Naive B cell (primary cell): Measurements from ENCODE around the gene DOP1A. TPM values are rescaled to one million over a fixed set of nuclear protein-coding genes. Genes with fewer than 3 reads are reported as not detected.

Source experiments
- ATAC-seq, 2 donors: fragments of 150-1000 bp; cut with Tn5 transposase; 2 replicates each; pipeline ENCODE4 v1.10.0; 2021; ENCODE audit warnings: low read depth in 2 of 2, mild to moderate bottlenecking in 2 of 2, moderate library complexity in 2 of 2
- DNase-seq: peaks from one replicate; pipeline ENCODE4 v3.0.0; 2022
- H3K27ac Mint-ChIP-seq, 6 donors: one replicate each; pipeline ENCODE4 v1.8.0; 2020 to 2022; ENCODE audit warnings: mild to moderate bottlenecking in 6 of 6, mixed read lengths in 6 of 6, moderate library complexity in 5 of 6, inconsistent platforms in 2 of 6
- H3K27me3 Mint-ChIP-seq, 3 donors: one replicate each; pipeline ENCODE4 v1.8.0; 2021 to 2022; ENCODE audit warnings: mixed read lengths in 3 of 3, mild to moderate bottlenecking in 1 of 3
- H3K36me3 Mint-ChIP-seq, 2 donors: one replicate each; pipeline ENCODE4 v1.8.0; 2020 to 2022; ENCODE audit warnings: mixed read lengths in 2 of 2, inconsistent platforms in 1 of 2, mild to moderate bottlenecking in 1 of 2
- H3K4me1 Mint-ChIP-seq, 3 donors: one replicate each; pipeline ENCODE4 v1.8.0; 2020 to 2022; ENCODE audit warnings: mixed read lengths in 3 of 3, inconsistent platforms in 1 of 3, mild to moderate bottlenecking in 1 of 3, moderate library complexity in 1 of 3
- H3K4me3 Mint-ChIP-seq, 8 donors: one replicate each; pipeline ENCODE4 v1.8.0; 2020 to 2022; ENCODE audit warnings: mild to moderate bottlenecking in 8 of 8, mixed read lengths in 8 of 8, moderate library complexity in 8 of 8, inconsistent platforms in 2 of 8
- H3K9me3 Mint-ChIP-seq, 7 donors: one replicate each; pipeline ENCODE4 v1.8.0; 2020 to 2022; ENCODE audit warnings: mixed read lengths in 7 of 7, mild to moderate bottlenecking in 5 of 7, inconsistent platforms in 2 of 7, moderate library complexity in 1 of 7
- polyA plus RNA-seq, 6 donors: library from polyadenylated mRNA; unstranded; fragments of 300-500 nt; fragmentation: Illumina TruSeq; gene quantifications; one replicate each; pipeline ENCODE4 v1.2.3, GENCODE V29; 2021; ENCODE audit warnings: low read depth in 6 of 6

Gene DOP1A
- polyA plus RNA-seq, 6 donors from 2014 or later = 0.14 to 7.7 (median 5.2) TPM

DNA sequence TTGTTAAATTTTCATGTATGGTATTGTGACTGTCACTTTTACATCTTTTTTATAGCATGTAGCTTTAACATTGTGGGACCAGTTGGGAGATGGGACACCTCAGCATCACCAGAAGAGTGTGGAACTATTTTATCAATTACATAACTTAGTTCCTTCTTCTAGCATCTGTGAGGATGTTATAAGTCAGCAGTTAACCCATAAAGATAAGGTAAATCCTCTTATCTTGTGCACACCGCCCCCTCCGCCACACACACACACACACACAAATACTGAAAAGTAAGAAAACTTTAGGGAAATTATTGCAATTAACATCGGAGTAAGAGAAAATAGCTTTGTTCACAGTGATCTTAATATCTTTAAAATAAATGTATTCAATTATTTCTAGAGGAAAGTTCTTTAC, 64.7 kb downstream of the DOP1A start:
- Mint-ChIP-seq H3K27ac (no peak overlapping the region), H3K36me3 (peaks cover 10 to 28% of the 10 kb centered on the region in 2 donors), H3K4me1 (no peaks in the 10 kb centered on the region), H3K27me3 (no peaks in the 10 kb centered on the region), H3K9me3 (no peaks in the 10 kb centered on the region), H3K4me3 (no peak overlapping the region)
- no peak for ATAC-seq
- DNase-seq = no peak

DNA sequence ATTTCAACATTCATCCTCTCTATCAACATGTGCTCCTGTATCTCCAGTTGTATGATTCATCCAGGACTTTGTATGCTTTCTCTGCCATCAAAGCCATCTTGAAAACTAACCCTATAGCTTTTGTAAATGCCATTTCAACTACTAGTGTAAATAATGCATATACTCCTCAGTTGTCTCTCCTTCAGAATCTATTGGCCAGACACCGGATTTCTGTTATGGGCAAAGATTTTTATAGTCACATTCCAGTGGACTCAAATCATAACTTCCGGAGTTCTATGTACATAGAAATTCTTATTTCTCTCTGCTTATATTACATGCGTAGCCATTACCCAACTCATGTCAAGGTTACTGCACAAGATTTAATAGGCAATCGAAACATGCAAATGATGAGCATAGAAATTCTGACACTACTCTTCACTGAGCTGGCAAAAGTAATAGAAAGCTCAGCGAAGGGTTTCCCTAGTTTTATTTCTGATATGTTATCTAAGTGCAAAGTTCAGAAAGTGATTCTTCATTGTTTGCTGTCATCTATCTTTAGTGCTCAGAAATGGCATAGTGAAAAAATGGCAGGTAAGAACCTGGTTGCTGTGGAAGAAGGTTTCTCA, 70.7 kb downstream of the DOP1A start:
- Mint-ChIP-seq H3K36me3 (peaks cover 14 to 20% of the 10 kb centered on the region in 2 donors), H3K4me1 (no peaks in the 10 kb centered on the region), H3K4me3 (no peak overlapping the region), H3K27me3 (no peaks in the 10 kb centered on the region), H3K27ac (no peak overlapping the region), H3K9me3 (no peaks in the 10 kb centered on the region)
- no peak for ATAC-seq
- DNase-seq = no peak

DNA sequence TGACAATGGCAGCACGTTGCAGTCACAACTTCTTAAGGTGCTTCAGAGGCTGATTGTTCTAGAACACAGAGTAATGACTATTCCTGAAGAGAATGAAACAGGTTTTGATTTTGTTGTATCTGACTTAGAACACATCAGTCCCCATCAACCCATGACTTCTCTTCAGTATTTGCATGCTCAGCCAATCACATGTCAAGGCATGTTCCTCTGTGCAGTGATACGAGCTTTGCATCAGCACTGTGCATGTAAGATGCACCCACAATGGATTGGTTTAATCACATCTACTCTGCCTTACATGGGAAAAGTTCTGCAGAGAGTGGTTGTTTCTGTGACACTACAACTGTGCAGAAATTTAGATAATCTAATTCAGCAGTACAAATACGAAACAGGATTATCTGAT, 71.3 kb downstream of the DOP1A start:
- Mint-ChIP-seq H3K27me3 (no peaks in the 10 kb centered on the region), H3K4me3 (no peak overlapping the region), H3K36me3 (peaks cover 19 to 25% of the 10 kb centered on the region in 2 donors), H3K9me3 (no peaks in the 10 kb centered on the region), H3K4me1 (no peaks in the 10 kb centered on the region), H3K27ac (no peak overlapping the region)
- no peak for ATAC-seq
- no peak for DNase-seq

- DNase-seq = no peak
- Mint-ChIP-seq H3K4me3 (no peak overlapping the region), H3K4me1 (no peaks in the 10 kb centered on the region), H3K27ac (no peak overlapping the region), H3K9me3 (no peaks in the 10 kb centered on the region), H3K36me3 (peaks cover 13 to 15% of the 10 kb centered on the region in 2 donors), H3K27me3 (no peaks in the 10 kb centered on the region)
- no peak for ATAC-seq
These were observed 83.6 kb downstream of the DOP1A start for GRCh38 chr6:83151114-83151513.

GRCh38 chr6:83152913-83153312, 85.4 kb downstream of the DOP1A start:
- Mint-ChIP-seq H3K36me3 (peaks cover 13 to 16% of the 10 kb centered on the region in 2 donors), H3K9me3 (no peaks in the 10 kb centered on the region), H3K27me3 (no peaks in the 10 kb centered on the region), H3K4me1 (no peaks in the 10 kb centered on the region), H3K27ac (no peak overlapping the region), H3K4me3 (no peak overlapping the region)
- DNase-seq (no peak), ATAC-seq (no peak)

DNA sequence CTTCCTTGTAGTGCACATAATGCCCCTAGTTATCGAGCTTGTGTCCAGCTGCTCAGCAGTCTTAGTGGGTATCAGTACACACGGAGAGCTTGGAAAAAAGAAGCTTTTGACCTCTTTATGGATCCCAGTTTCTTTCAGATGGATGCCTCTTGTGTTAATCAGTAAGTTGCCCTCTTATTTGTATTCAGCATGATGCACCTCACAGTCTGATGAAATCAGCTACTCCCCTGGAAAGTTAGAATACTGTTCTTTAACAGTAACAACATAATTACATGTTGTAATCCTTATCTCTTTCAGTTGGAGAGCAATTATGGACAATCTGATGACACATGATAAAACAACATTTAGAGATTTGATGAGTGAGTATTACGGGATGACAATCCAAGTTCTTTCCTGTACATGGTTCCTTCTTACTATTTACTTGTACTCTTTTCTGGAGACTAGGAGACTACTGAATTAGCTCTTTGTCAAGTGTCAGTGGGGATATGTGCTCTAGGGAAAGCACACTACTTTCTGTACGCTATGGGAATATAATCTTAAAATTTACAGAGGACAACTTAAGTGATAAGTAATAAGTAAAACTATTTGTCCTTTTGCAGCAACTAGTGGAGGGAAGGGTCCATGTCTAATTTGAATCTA, 86.5 kb downstream of the DOP1A start:
- no peaks in the 10 kb centered on the region for H3K27me3 Mint-ChIP-seq
- DNase-seq = no peak
- no peaks in the 10 kb centered on the region for H3K9me3 Mint-ChIP-seq
- peaks cover 7 to 17% of the 10 kb centered on the region in 2 donors for H3K36me3 Mint-ChIP-seq
- H3K4me1 Mint-ChIP-seq = no peaks in the 10 kb centered on the region
- no peak overlapping the region for H3K27ac Mint-ChIP-seq
- ATAC-seq = no peak
- H3K4me3 Mint-ChIP-seq = no peak overlapping the region

- ATAC-seq = no peak
These were observed 88.3 kb downstream of the DOP1A start for GRCh38 chr6:83155794-83156193.

GRCh38 chr6:83160167-83160566, 92.7 kb downstream of the DOP1A start:
- peaks cover 16 to 35% of the 10 kb centered on the region in 2 donors for H3K36me3 Mint-ChIP-seq
- DNase-seq (no peak), ATAC-seq (no peak)
- H3K4me3 Mint-ChIP-seq = no peak overlapping the region
- H3K27ac Mint-ChIP-seq = peak overlapping the region in 3 of 6 donors; percentile 46 to 53 (median 51)
- no peaks in the 10 kb centered on the region for H3K4me1 Mint-ChIP-seq
- H3K9me3 Mint-ChIP-seq = no peaks in the 10 kb centered on the region
- H3K27me3 Mint-ChIP-seq = no peaks in the 10 kb centered on the region

More at GRCh38 chr6:83155794-83156193, 88.3 kb downstream of the DOP1A start:
- no peaks in the 10 kb centered on the region for H3K9me3 Mint-ChIP-seq
- H3K36me3 Mint-ChIP-seq = peaks cover 16 to 29% of the 10 kb centered on the region in 2 donors
- no peaks in the 10 kb centered on the region for H3K4me1 Mint-ChIP-seq
- H3K27ac Mint-ChIP-seq = peak overlapping the region in 1 of 6 donors; percentile 4
- DNase-seq = no peak
- H3K27me3 Mint-ChIP-seq = no peaks in the 10 kb centered on the region
- H3K4me3 Mint-ChIP-seq = no peak overlapping the region

DNA sequence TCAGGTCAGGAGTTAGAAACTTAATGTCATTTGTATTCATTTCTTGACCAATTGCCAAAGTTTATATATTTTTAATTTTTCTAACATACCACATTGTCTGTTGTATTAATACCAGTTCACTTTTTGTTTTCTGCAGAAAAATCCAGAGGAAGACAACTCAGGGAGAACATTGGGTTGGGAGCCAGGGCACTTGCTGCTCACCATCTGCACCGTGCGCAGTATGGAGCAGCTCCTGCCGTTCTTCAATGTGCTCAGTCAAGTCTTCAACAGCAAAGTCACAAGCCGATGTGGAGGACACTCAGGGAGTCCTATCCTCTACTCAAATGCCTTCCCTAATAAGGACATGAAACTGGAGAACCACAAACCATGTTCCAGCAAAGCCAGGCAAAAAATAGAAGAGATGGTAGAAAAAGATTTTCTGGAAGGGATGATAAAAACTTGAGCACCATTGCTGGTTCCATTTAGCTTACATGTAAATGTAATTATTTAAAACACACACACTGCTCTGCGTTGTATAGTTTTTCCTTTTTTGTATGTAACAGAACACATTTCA, 100.3 kb downstream of the DOP1A start:
- no peak overlapping the region for H3K4me3 Mint-ChIP-seq
- ATAC-seq = no peak
- no peaks in the 10 kb centered on the region for H3K27me3 Mint-ChIP-seq
- no peak for DNase-seq
- no peaks in the 10 kb centered on the region for H3K4me1 Mint-ChIP-seq
- peaks cover 15 to 21% of the 10 kb centered on the region in 2 donors for H3K36me3 Mint-ChIP-seq
- H3K27ac Mint-ChIP-seq = peak overlapping the region in 1 of 6 donors; percentile 56
- H3K9me3 Mint-ChIP-seq = no peaks in the 10 kb centered on the region

DNA sequence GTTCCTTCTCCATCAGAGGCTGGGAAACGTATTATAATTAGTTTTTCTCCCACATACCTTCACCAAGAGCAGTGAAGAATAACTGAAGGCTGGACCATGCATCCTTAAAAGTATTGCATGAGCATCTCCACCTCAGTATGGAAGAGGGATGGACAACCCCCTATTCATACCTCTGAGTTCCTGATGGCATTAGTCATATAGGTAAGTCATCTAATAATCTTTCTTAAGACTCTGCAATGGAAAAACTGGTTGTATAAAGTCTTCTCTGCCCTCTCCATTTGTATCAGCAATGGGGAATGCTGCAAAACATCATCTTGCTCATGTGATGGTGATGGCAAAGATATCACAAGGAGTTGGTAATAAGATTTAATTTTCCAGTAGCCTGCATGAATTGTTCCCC, 101.1 kb downstream of the DOP1A start:
- H3K27me3 Mint-ChIP-seq = no peaks in the 10 kb centered on the region
- no peak for DNase-seq
- no peaks in the 10 kb centered on the region for H3K9me3 Mint-ChIP-seq
- no peak overlapping the region for H3K4me3 Mint-ChIP-seq
- ATAC-seq = no peak
- peaks cover 15 to 25% of the 10 kb centered on the region in 2 donors for H3K36me3 Mint-ChIP-seq
- no peaks in the 10 kb centered on the region for H3K4me1 Mint-ChIP-seq
- H3K27ac Mint-ChIP-seq = peak overlapping the region in 1 of 6 donors; percentile 56

- ATAC-seq (no peak), DNase-seq (no peak)
- no peaks in the 10 kb centered on the region for H3K4me1 Mint-ChIP-seq
- no peaks in the 10 kb centered on the region for H3K27me3 Mint-ChIP-seq
- H3K4me3 Mint-ChIP-seq = no peak overlapping the region
- no peak overlapping the region for H3K27ac Mint-ChIP-seq
- H3K36me3 Mint-ChIP-seq = peaks cover 15 to 27% of the 10 kb centered on the region in 2 donors
- H3K9me3 Mint-ChIP-seq = no peaks in the 10 kb centered on the region
These were observed 101.6 kb downstream of the DOP1A start for GRCh38 chr6:83169106-83169505.

- no peaks in the 10 kb centered on the region for H3K9me3 Mint-ChIP-seq
- DNase-seq (no peak), ATAC-seq (no peak)
- H3K27me3 Mint-ChIP-seq = no peaks in the 10 kb centered on the region
- peaks cover 12 to 30% of the 10 kb centered on the region in 2 donors for H3K36me3 Mint-ChIP-seq
- peak overlapping the region in 2 of 6 donors; percentile 4 to 47 for H3K27ac Mint-ChIP-seq
- H3K4me3 Mint-ChIP-seq = no peak overlapping the region
- no peaks in the 10 kb centered on the region for H3K4me1 Mint-ChIP-seq
These were observed 102.0 kb downstream of the DOP1A start for GRCh38 chr6:83169511-83169910.

DNA sequence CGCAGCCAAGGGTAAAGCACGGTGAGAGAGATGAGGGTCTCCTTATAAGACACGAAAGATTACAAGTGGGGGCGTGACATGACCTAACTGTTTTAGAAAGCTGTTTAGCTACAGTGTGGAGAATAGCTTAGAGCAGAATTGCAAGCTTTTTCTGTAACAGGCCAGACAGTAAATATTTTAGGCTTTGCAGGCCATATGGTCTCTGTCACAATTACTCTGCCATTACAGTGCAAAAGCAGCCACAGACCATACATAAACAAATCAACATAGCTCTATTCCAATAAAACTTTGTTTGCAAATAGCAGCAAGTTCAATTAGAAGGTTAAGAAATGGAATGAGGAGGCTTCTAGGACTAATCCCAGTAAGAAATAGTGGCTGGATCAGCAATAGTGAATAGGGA, 108.8 kb downstream of the DOP1A start:
- DNase-seq (no peak), ATAC-seq (no peak)
- Mint-ChIP-seq H3K27me3 (no peaks in the 10 kb centered on the region), H3K27ac (peak overlapping the region in 3 of 6 donors; percentile 9 to 44 (median 25)), H3K36me3 (peaks cover 0 to 33% of the 10 kb centered on the region in 2 donors), H3K4me1 (no peaks in the 10 kb centered on the region), H3K9me3 (no peaks in the 10 kb centered on the region), H3K4me3 (no peak overlapping the region)

- Mint-ChIP-seq H3K4me1 (peaks cover 0 to 5% (median 0%) of the 10 kb centered on the region in 3 donors), H3K27me3 (no peaks in the 10 kb centered on the region), H3K36me3 (peaks cover 12 to 33% of the 10 kb centered on the region in 2 donors)
These were observed 113.0 kb downstream of the DOP1A start for GRCh38 chr6:83180426-83180950.

More at GRCh38 chr6:83180426-83180950, 113.0 kb downstream of the DOP1A start:
- no peak overlapping the region for H3K27ac Mint-ChIP-seq
- DNase-seq (no peak), ATAC-seq (no peak)
- no peaks in the 10 kb centered on the region for H3K9me3 Mint-ChIP-seq
- no peak overlapping the region for H3K4me3 Mint-ChIP-seq
